GM23338 (cell line): Measurements from ENCODE around the gene MYBPC2. TPM values are rescaled to one million over a fixed set of nuclear protein-coding genes. Genes with fewer than 3 reads are reported as not detected.

ENCODE experiments used
- EZH2phosphoT487 ChIP-seq: fragments of 200-600 bp; sonication (generic); IDR thresholded peaks from one replicate; pipeline ENCODE4 v1.8.1; 2018; ENCODE audit warnings: antibody characterized with exemption; ENCODE audit not compliant: unreplicated experiment
- JUNB ChIP-seq: IDR thresholded peaks from one replicate; pipeline ENCODE4 v1.6.1; 2016; ENCODE audit warnings: antibody characterized with exemption; ENCODE audit not compliant: unreplicated experiment
- NANOG ChIP-seq: IDR thresholded peaks from 2 replicates; pipeline ENCODE4 v1.6.1; 2016; ENCODE audit warnings: antibody characterized with exemption, borderline replicate concordance
- REST ChIP-seq: IDR thresholded peaks from one replicate; pipeline ENCODE4 v1.6.1; 2018; ENCODE audit warnings: antibody characterized with exemption; ENCODE audit not compliant: unreplicated experiment
- ZNF462 ChIP-seq: fragments of 250-450 bp; sonication (Bioruptor Pico); IDR thresholded peaks from 2 replicates; pipeline ENCODE4 v1.5.0; 2020; ENCODE audit warnings: mild to moderate bottlenecking, moderate library complexity
- polyA plus RNA-seq: library from polyadenylated mRNA; unstranded; fragments of >200 nt; fragmentation: Nextera tagmentation; extraction: Ambion mirVana; gene quantifications from 2 replicates; pipeline ENCODE4 v1.2.1, GENCODE V29; 2016
- total RNA-seq: library from RNA; depleted of rRNA; stranded (reverse); fragments of >200 nt; shearing (Covaris generic); gene quantifications from 2 replicates; pipeline ENCODE4 v1.2.3, GENCODE V29; 2014

MYBPC2 gene
- total and polyA plus RNA-seq, 2 experiments from 2014 or later = 4.2 to 5.9 TPM

GRCh38 chr19:50479761-50480251 lies 47.1 kb downstream of the MYBPC2 start (continued):
- TF ChIP-seq ZNF462 (CRISPR knock-in tag) = no peak
- TF ChIP-seq NANOG = no peak
- no peak for TF ChIP-seq REST
- TF ChIP-seq EZH2phosphoT487 = no peak
- no peak for TF ChIP-seq JUNB
